HCT116 (cell line): Measurements from ENCODE around the gene ARHGAP8. TPM values are rescaled to one million over a fixed set of nuclear protein-coding genes. Genes with fewer than 3 reads are reported as not detected.

Experiments
- ATAC-seq: fragments of 200-7000 bp; cut with Tn5 transposase; 2 replicates; pipeline ENCODE4 v1.9.1; 2020; ENCODE audit warnings: mild to moderate bottlenecking, moderate library complexity
- BruUV-seq: library from RNA; stranded (reverse); fragments of 400-500 nt; replicated peaks from 2 replicates; lab custom pipeline; 2021; lab: Mats Ljungman, UMichigan
- CTCF ChIA-PET: fragments of 300-600 bp; sonication (Branson Sonifier 250); formaldehyde crosslinking; loops from one replicate; lab custom pipeline; 2021; ENCODE audit warnings: antibody characterized with exemption; lab: Charles Lee
- POLR2A ChIA-PET: fragments of 300-600, 350-600 bp; sonication (Branson Sonifier 250); formaldehyde crosslinking; loops from one replicate; lab custom pipeline; 2021; ENCODE audit warnings: antibody characterized with exemption; lab: Charles Lee
- RAD21 ChIA-PET, 2 experiments: fragments of 300-600 bp; sonication (Branson Sonifier 250); formaldehyde crosslinking; loops; one replicate each; lab custom pipeline; 2023; ENCODE audit warnings: low total read pairs in 2 of 2; ENCODE audit not compliant: uncharacterized antibody in 2 of 2, unreplicated experiment in 2 of 2, low non-redundant PET in 1 of 2; lab: Charles Lee
- DNase-seq: peaks from one replicate; pipeline ENCODE4 v3.0.0-alpha.2; 2010; ENCODE audit warnings: low read depth, low spot score
- H2AFZ ChIP-seq: fragments of 200-600 bp; shearing (Covaris generic), sonication (generic); 2 replicates; pipeline ENCODE4 v1.6.1; 2017; ENCODE audit warnings: low read depth, mixed run types, mixed read lengths, antibody characterized with exemption, low read length; ENCODE audit not compliant: poor library complexity, severe bottlenecking
- H3K27ac ChIP-seq: 2 replicates; pipeline ENCODE4 v1.5.1; 2012; ENCODE audit warnings: low read depth, low read length
- H3K27me3 ChIP-seq: fragments of 200-600 bp; sonication (generic); 2 replicates; pipeline ENCODE4 v1.6.1; 2016; ENCODE audit warnings: mixed run types, low read length, mixed read lengths; ENCODE audit not compliant: insufficient read depth
- H3K36me3 ChIP-seq, 2 experiments: fragments of 200-500 bp in 1 of 2; fragments of 200-600 bp in 1 of 2; sonication (Bioruptor generic) in 1 of 2; sonication (generic) in 1 of 2; 2 replicates each; pipeline versions ENCODE4 v1.5.1 to v1.6.1; 2014 to 2016; ENCODE audit warnings: low read length in 2 of 2, inconsistent platforms in 1 of 2, mixed read lengths in 1 of 2, mixed run types in 1 of 2; ENCODE audit not compliant: insufficient read depth in 2 of 2, control insufficient read depth in 1 of 2
- H3K4me1 ChIP-seq, 2 experiments: fragments of 200-600 bp in 1 of 2; sonication (generic) in 1 of 2; 2 replicates each; pipeline versions ENCODE4 v1.5.1 to v1.6.1; 2012 to 2017; ENCODE audit warnings: low read length in 2 of 2, inconsistent platforms in 1 of 2, mild to moderate bottlenecking in 1 of 2, mixed read lengths in 1 of 2, mixed run types in 1 of 2, moderate library complexity in 1 of 2; ENCODE audit not compliant: insufficient read depth in 2 of 2, control insufficient read depth in 1 of 2
- H3K4me2 ChIP-seq: fragments of 200-600 bp; sonication (generic); 2 replicates; pipeline ENCODE4 v1.6.1; 2017; ENCODE audit warnings: mixed run types, low read length, mixed read lengths
- H3K4me3 ChIP-seq, 2 experiments: fragments of 200-600 bp in 1 of 2; sonication (generic) in 1 of 2; replicated peaks in 1 of 2; 2 replicates each; pipeline ENCODE4 v1.5.1; 2011 to 2016; ENCODE audit warnings: low read length in 2 of 2, control low read depth in 1 of 2, low read depth in 1 of 2, mild to moderate bottlenecking in 1 of 2, mixed read lengths in 1 of 2, mixed run types in 1 of 2
- H3K79me2 ChIP-seq: fragments of 200-600 bp; sonication (generic); 2 replicates; pipeline ENCODE4 v1.6.1; 2017; ENCODE audit warnings: mild to moderate bottlenecking, mixed run types, low read length, moderate library complexity, mixed read lengths; ENCODE audit not compliant: insufficient read depth
- H3K9ac ChIP-seq: fragments of 200-600 bp; sonication (generic); 2 replicates; pipeline ENCODE4 v1.6.1; 2016; ENCODE audit warnings: low read length, mixed read lengths
- H3K9me2 ChIP-seq: fragments of 200-600 bp; sonication (generic), shearing (Covaris generic); 2 replicates; pipeline ENCODE4 v1.6.1; 2017; ENCODE audit warnings: mixed run types, mild to moderate bottlenecking, moderate library complexity; ENCODE audit not compliant: insufficient read depth
- H3K9me3 ChIP-seq, 2 experiments: fragments of 200-500 bp in 1 of 2; fragments of 200-600 bp in 1 of 2; sonication (Bioruptor generic) in 1 of 2; sonication (generic) in 1 of 2; 2 replicates each; pipeline ENCODE4 v1.6.1; 2014 to 2017; ENCODE audit warnings: low read length in 2 of 2, mixed read lengths in 2 of 2, inconsistent platforms in 1 of 2, low read depth in 1 of 2, mild to moderate bottlenecking in 1 of 2, mixed run types in 1 of 2, moderate library complexity in 1 of 2; ENCODE audit not compliant: control insufficient read depth in 1 of 2, insufficient read depth in 1 of 2
- H4K20me1 ChIP-seq: fragments of 200-600 bp; sonication (generic), shearing (Covaris generic); 2 replicates; pipeline ENCODE4 v1.6.1; 2017; ENCODE audit warnings: mixed run types, mild to moderate bottlenecking, moderate library complexity; ENCODE audit not compliant: insufficient read depth
- CEBPB ChIP-seq: IDR thresholded peaks from 2 replicates; pipeline ENCODE4 v1.6.1; 2012; ENCODE audit warnings: low read depth
- CTCF ChIP-seq, 3 experiments: fragments of 200-600 bp in 1 of 3; sonication (generic) in 1 of 3; IDR thresholded peaks in 2 of 3; conservative IDR thresholded peaks in 1 of 3; 2 replicates each; pipeline ENCODE4 v1.5.1; 2012 to 2017; ENCODE audit warnings: low read depth in 2 of 3, low read length in 2 of 3, antibody characterized with exemption in 1 of 3, borderline replicate concordance in 1 of 3, control low read depth in 1 of 3, mild to moderate bottlenecking in 1 of 3, mixed read lengths in 1 of 3, mixed run types in 1 of 3, moderate library complexity in 1 of 3; ENCODE audit not compliant: insufficient read depth in 1 of 3
- ELF1 ChIP-seq: IDR thresholded peaks from 2 replicates; pipeline ENCODE4 v1.6.1; 2012; ENCODE audit warnings: low read depth, borderline replicate concordance
- EZH2 ChIP-seq: fragments of 200-600 bp; sonication (generic); IDR thresholded peaks from 2 replicates; pipeline ENCODE4 v1.6.1; 2017; ENCODE audit warnings: antibody characterized with exemption, mixed run types
- EZH2phosphoT487 ChIP-seq: fragments of 200-600 bp; IDR thresholded peaks from 2 replicates; pipeline ENCODE4 v1.6.1; 2018; ENCODE audit warnings: antibody characterized with exemption, borderline replicate concordance
- MAX ChIP-seq: IDR thresholded peaks from 2 replicates; pipeline ENCODE4 v1.6.1; 2012
- POLR2AphosphoS5 ChIP-seq: IDR thresholded peaks from 2 replicates; pipeline ENCODE4 v1.6.1; 2011; ENCODE audit warnings: mild to moderate bottlenecking, low read depth, low read length, moderate library complexity
- RAD21 ChIP-seq: IDR thresholded peaks from 2 replicates; pipeline ENCODE4 v1.6.1; 2012; ENCODE audit warnings: low read depth, mild to moderate bottlenecking
- ZFX ChIP-seq: fragments of 450-650 bp; IDR thresholded peaks from 2 replicates; pipeline ENCODE4 v1.6.1; 2017
- ZNF274 ChIP-seq: fragments of 200-500 bp; sonication (Bioruptor generic); IDR thresholded peaks from 2 replicates; pipeline ENCODE4 v1.6.1; 2014; ENCODE audit warnings: mild to moderate bottlenecking, low read depth, low read length, inconsistent platforms
- intact Hi-C: fragments of 100-400 bp; cut with micrococcal nuclease; formaldehyde crosslinking; loops from 2 replicates; pipeline ENCODE4 v1.10.0; 2022
- total RNA-seq: library from RNA; stranded (reverse); gene quantifications from one replicate; pipeline ENCODE4 v1.2.1, GENCODE V29; 2021; ENCODE audit not compliant: unreplicated experiment

Gene ARHGAP8
- total RNA-seq, 1 experiment from 2014 or later = 67.5 TPM

- no peak for DNase-seq
These were observed 133.5 kb downstream of the ARHGAP8 start for GRCh38 chr22:44885806-44886360.

More at GRCh38 chr22:44885806-44886360, 133.5 kb downstream of the ARHGAP8 start:
- Histone ChIP-seq H3K79me2 (no peaks in the 10 kb centered on the region), H3K9me2 (no peaks in the 10 kb centered on the region), H3K4me3 (no peak overlapping the region), H3K27ac (no peak overlapping the region), H3K4me2 (no peak overlapping the region), H4K20me1 (no peaks in the 10 kb centered on the region)
- ATAC-seq = no peak
- ChIA-PET RAD21 (no interaction called here), POLR2A (interaction anchor here (0.6 kb wide), 1 partner anchor 1063 kb away, joined by 3 read pairs; no protein-coding TSS in a partner anchor)
- TF ChIP-seq POLR2AphosphoS5 (no peak), ZNF274 (no peak), EZH2phosphoT487 (no peak), MAX (no peak), CTCF (IDR thresholded peaks at IDR 0.05 in 2 of 3, conservative IDR thresholded peaks at IDR 0.05 in 1 of 3; ENCODE audit: borderline replicate concordance in 1 of 3, insufficient read depth in 1 of 3, low read depth in 2 of 3, low read length in 2 of 3) (no peak), CEBPB (no peak), RAD21 (no peak), EZH2 (no peak), ZFX (no peak), ELF1 (no peak)
- TF ChIP-seq, all 23 proteins: peak for 0
- intact Hi-C loops = no loop called here
- H3K4me1 ChIP-seq = peaks cover 0 to 5% of the 10 kb centered on the region in 2 experiments; a peak in 2 of 4 replicates
- H3K27me3 ChIP-seq = no peaks in the 10 kb centered on the region
- H3K9ac ChIP-seq = no peak overlapping the region
- H2AFZ ChIP-seq = no peak overlapping the region
- H3K36me3 ChIP-seq = no peaks in the 10 kb centered on the region
- CTCF ChIA-PET = no interaction called here
- BruUV-seq = no TSS peak
- no peaks in the 10 kb centered on the region for H3K9me3 ChIP-seq
